ENCODE measurements around the gene STX3.
A peak's percentile ranks its signal among the peaks of the same experiment; 100 is the strongest.

The STX3 gene

DNA sequence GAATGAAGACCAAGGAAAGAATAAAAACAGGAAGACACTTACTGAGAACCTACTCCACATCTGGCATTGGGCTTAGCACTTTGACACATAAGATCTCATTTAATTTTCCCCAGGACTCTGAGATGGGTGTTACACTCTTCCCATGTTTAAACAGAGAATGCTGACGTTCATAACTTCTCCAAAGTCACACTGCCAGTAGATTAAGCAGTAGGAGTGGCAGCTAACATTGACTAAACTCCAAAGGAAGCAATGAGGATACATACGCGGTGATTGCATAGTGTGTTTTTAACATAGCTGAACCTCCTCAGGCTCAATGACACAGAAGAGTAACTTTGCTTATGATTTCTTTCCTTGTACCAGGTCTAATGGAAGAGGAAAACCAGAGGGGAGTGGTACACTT, 27.0 kb upstream of the STX3 start:
- no peak overlapping the region for H3K4me2 ChIP-seq (ENCODE audit: low read depth, low read length, poor library complexity, severe bottlenecking)
- peaks cover 11% of the 10 kb centered on the region for H3K4me1 ChIP-seq (ENCODE audit: insufficient read depth, low read length, poor library complexity, severe bottlenecking)

GRCh38 chr11:59728913-59729312, 26.3 kb upstream of the STX3 start:
- Histone ChIP-seq H3K9ac (ENCODE audit: low read depth, low read length, poor library complexity, severe bottlenecking) (no peak overlapping the region), H2AFZ (ENCODE audit: low read length) (peak overlapping the region; percentile 93)

More for the DNA sequence above, 27.0 kb upstream of the STX3 start:
- H3K9me2 ChIP-seq (replicated peaks; ENCODE audit: low read depth, low read length), result no peaks in the 10 kb centered on the region
- no peaks in the 10 kb centered on the region for H3F3A ChIP-seq (ENCODE audit: low read depth)
- no peak overlapping the region for H3K4me3 ChIP-seq (ENCODE audit: low read length, poor library complexity, severe bottlenecking)
- no peaks in the 10 kb centered on the region for H3K36me3 ChIP-seq (ENCODE audit: insufficient read depth, low read length)
- peak overlapping the region; percentile 93; the same call in 1 of the 2 replicates for H2AFZ ChIP-seq (ENCODE audit: low read length)
- H3K27me3 ChIP-seq (ENCODE audit: insufficient read depth, low read length, poor library complexity, severe bottlenecking), result no peaks in the 10 kb centered on the region
- no peaks in the 10 kb centered on the region for H4K20me1 ChIP-seq (ENCODE audit: insufficient read depth, low read length, poor library complexity, severe bottlenecking)
- no peaks in the 10 kb centered on the region for H3K79me2 ChIP-seq (ENCODE audit: insufficient read depth, low read length)
- H3K9me3 ChIP-seq (ENCODE audit: insufficient read depth, low read depth, low read length), result no peaks in the 10 kb centered on the region
- no peak for TF ChIP-seq CTCF (conservative IDR thresholded peaks at IDR 0.05; ENCODE audit: low read length)
- TF ChIP-seq EZH2phosphoT487 (IDR thresholded peaks at IDR 0.05; ENCODE audit: borderline replicate concordance), result no peak
- H3K9ac ChIP-seq (ENCODE audit: low read depth, low read length, poor library complexity, severe bottlenecking), result no peak overlapping the region

GRCh38 chr11:59729834-59730233, 25.3 kb upstream of the STX3 start:
- Histone ChIP-seq H3K36me3 (ENCODE audit: insufficient read depth, low read length) (no peaks in the 10 kb centered on the region), H3K79me2 (ENCODE audit: insufficient read depth, low read length) (no peaks in the 10 kb centered on the region), H3K27me3 (ENCODE audit: insufficient read depth, low read length, poor library complexity, severe bottlenecking) (no peaks in the 10 kb centered on the region), H3K9me3 (ENCODE audit: insufficient read depth, low read depth, low read length) (no peaks in the 10 kb centered on the region), H3K9ac (ENCODE audit: low read depth, low read length, poor library complexity, severe bottlenecking) (no peak overlapping the region), H3K4me1 (ENCODE audit: insufficient read depth, low read length, poor library complexity, severe bottlenecking) (peaks cover 11% of the 10 kb centered on the region), H2AFZ (ENCODE audit: low read length) (no peak overlapping the region), H3K9me2 (replicated peaks; ENCODE audit: low read depth, low read length) (no peaks in the 10 kb centered on the region), H3F3A (ENCODE audit: low read depth) (no peaks in the 10 kb centered on the region), H3K4me2 (ENCODE audit: low read depth, low read length, poor library complexity, severe bottlenecking) (no peak overlapping the region), H4K20me1 (ENCODE audit: insufficient read depth, low read length, poor library complexity, severe bottlenecking) (no peaks in the 10 kb centered on the region), H3K4me3 (ENCODE audit: low read length, poor library complexity, severe bottlenecking) (no peak overlapping the region)
- no peak for TF ChIP-seq CTCF (conservative IDR thresholded peaks at IDR 0.05; ENCODE audit: low read length)
- no peak for TF ChIP-seq EZH2phosphoT487 (IDR thresholded peaks at IDR 0.05; ENCODE audit: borderline replicate concordance)

More at GRCh38 chr11:59728913-59729312, 26.3 kb upstream of the STX3 start:
- H3K9me2 ChIP-seq (replicated peaks; ENCODE audit: low read depth, low read length), result no peaks in the 10 kb centered on the region
- H3K79me2 ChIP-seq (ENCODE audit: insufficient read depth, low read length), result no peaks in the 10 kb centered on the region
- peaks cover 11% of the 10 kb centered on the region for H3K4me1 ChIP-seq (ENCODE audit: insufficient read depth, low read length, poor library complexity, severe bottlenecking)
- no peaks in the 10 kb centered on the region for H4K20me1 ChIP-seq (ENCODE audit: insufficient read depth, low read length, poor library complexity, severe bottlenecking)
- H3K9me3 ChIP-seq (ENCODE audit: insufficient read depth, low read depth, low read length), result no peaks in the 10 kb centered on the region
- H3K36me3 ChIP-seq (ENCODE audit: insufficient read depth, low read length), result no peaks in the 10 kb centered on the region
- TF ChIP-seq CTCF (conservative IDR thresholded peaks at IDR 0.05; ENCODE audit: low read length) (no peak), EZH2phosphoT487 (IDR thresholded peaks at IDR 0.05; ENCODE audit: borderline replicate concordance) (no peak)
- no peak overlapping the region for H3K4me3 ChIP-seq (ENCODE audit: low read length, poor library complexity, severe bottlenecking)
- no peak overlapping the region for H3K4me2 ChIP-seq (ENCODE audit: low read depth, low read length, poor library complexity, severe bottlenecking)
- H3K27me3 ChIP-seq (ENCODE audit: insufficient read depth, low read length, poor library complexity, severe bottlenecking), result no peaks in the 10 kb centered on the region
- H3F3A ChIP-seq (ENCODE audit: low read depth), result no peaks in the 10 kb centered on the region
